SK-N-SH (cell line): ENCODE data around the gene TBC1D19.

Experiments
- GABPA ChIP-seq: IDR thresholded peaks from 2 replicates; pipeline ENCODE4 v1.4.0; 2012; ENCODE audit warnings: low read depth, mild to moderate bottlenecking
- TF ChIP-seq, protein P1 (sequence below): fragments of 200-600 bp; sonication (generic); IDR thresholded peaks from 2 replicates; pipeline ENCODE4 v1.6.1; 2017; ENCODE audit warnings: antibody characterized with exemption, mild to moderate bottlenecking, moderate library complexity

DNA sequence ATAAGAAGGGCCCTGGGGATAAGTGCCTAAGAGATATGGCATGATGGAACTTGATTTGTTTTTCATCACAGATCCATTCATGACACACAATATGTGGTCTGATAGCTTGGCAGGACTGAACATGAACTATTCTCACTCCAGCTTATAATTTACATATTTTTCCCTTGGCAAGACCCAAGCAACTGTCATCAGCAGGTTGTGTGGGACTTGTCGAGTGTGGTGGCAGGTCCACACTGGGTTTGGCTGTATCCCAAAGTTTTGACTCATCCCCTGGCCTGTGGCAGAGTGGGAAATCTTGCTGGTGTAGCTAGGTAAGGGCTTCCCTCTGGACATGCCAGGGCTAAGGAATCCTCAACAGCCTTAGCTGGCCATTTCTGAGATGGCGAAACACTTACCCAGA lies 195.8 kb downstream of the TBC1D19 start:
- TF ChIP-seq GABPA: no peak
- TF ChIP-seq, protein P1, sequence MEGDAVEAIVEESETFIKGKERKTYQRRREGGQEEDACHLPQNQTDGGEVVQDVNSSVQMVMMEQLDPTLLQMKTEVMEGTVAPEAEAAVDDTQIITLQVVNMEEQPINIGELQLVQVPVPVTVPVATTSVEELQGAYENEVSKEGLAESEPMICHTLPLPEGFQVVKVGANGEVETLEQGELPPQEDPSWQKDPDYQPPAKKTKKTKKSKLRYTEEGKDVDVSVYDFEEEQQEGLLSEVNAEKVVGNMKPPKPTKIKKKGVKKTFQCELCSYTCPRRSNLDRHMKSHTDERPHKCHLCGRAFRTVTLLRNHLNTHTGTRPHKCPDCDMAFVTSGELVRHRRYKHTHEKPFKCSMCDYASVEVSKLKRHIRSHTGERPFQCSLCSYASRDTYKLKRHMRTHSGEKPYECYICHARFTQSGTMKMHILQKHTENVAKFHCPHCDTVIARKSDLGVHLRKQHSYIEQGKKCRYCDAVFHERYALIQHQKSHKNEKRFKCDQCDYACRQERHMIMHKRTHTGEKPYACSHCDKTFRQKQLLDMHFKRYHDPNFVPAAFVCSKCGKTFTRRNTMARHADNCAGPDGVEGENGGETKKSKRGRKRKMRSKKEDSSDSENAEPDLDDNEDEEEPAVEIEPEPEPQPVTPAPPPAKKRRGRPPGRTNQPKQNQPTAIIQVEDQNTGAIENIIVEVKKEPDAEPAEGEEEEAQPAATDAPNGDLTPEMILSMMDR: no peak
